Activated naive CD8-positive, alpha-beta T cell treated with anti-CD3 and anti-CD28 coated beads, Interleukin-2, amount 50 U/mL, for 16 hours (primary cell): ENCODE measurements around the gene ARHGEF10L.
"Not testable (repeated sequence)": the region's sequence is repeated elsewhere in the genome, so short reads cannot be mapped to it uniquely, and the experiment has no call there.

ENCODE experiments used
- DNase-seq: peaks from one replicate; pipeline ENCODE4 v3.0.0-alpha.2; 2020; ENCODE audit warnings: low read depth, low spot score

The ARHGEF10L gene

GRCh38 chr1:17609529-17609928 is 70.0 kb downstream of the ARHGEF10L start:
- DNase-seq = no peak

GRCh38 chr1:17610085-17610484 is 70.6 kb downstream of the ARHGEF10L start:
- no peak for DNase-seq

- DNase-seq = no peak
Measured at GRCh38 chr1:17610713-17611112, 71.2 kb downstream of the ARHGEF10L start.

- no peak for DNase-seq
Measured at GRCh38 chr1:17611991-17612390, 72.5 kb downstream of the ARHGEF10L start.

- DNase-seq = no peak
Measured at GRCh38 chr1:17612831-17613230, 73.3 kb downstream of the ARHGEF10L start.

- DNase-seq = no peak
Measured at GRCh38 chr1:17614586-17614985, 75.1 kb downstream of the ARHGEF10L start.

GRCh38 chr1:17615157-17615556 is 75.7 kb downstream of the ARHGEF10L start:
- no peak for DNase-seq

- no peak for DNase-seq
Measured at GRCh38 chr1:17615959-17616358, 76.5 kb downstream of the ARHGEF10L start.

GRCh38 chr1:17616731-17617279 is 77.3 kb downstream of the ARHGEF10L start:
- DNase-seq = no peak

GRCh38 chr1:17617787-17618557 is 78.5 kb downstream of the ARHGEF10L start:
- DNase-seq = no peak

GRCh38 chr1:17618558-17619247 is 79.2 kb downstream of the ARHGEF10L start:
- DNase-seq = no peak

GRCh38 chr1:17620448-17620847 is 81.0 kb downstream of the ARHGEF10L start:
- DNase-seq = no peak

GRCh38 chr1:17621691-17622090 is 82.2 kb downstream of the ARHGEF10L start:
- no peak for DNase-seq

- no peak for DNase-seq
Measured at GRCh38 chr1:17622823-17623222, 83.3 kb downstream of the ARHGEF10L start.

- DNase-seq = no peak
Measured at GRCh38 chr1:17624611-17625233, 85.2 kb downstream of the ARHGEF10L start.

GRCh38 chr1:17627239-17628052 is 87.9 kb downstream of the ARHGEF10L start:
- no peak for DNase-seq

GRCh38 chr1:17629046-17629445 is 89.5 kb downstream of the ARHGEF10L start:
- DNase-seq = not testable (repeated sequence)

- DNase-seq = no peak
Measured at GRCh38 chr1:17629460-17629859, 90.0 kb downstream of the ARHGEF10L start.

GRCh38 chr1:17630048-17630830 is 90.7 kb downstream of the ARHGEF10L start:
- no peak for DNase-seq

GRCh38 chr1:17630986-17631385 is 91.5 kb downstream of the ARHGEF10L start:
- DNase-seq = no peak

- DNase-seq = no peak
Measured at GRCh38 chr1:17631410-17631809, 91.9 kb downstream of the ARHGEF10L start.
